ENCODE results near the gene SPATA20.

GRCh38 chr17:50537721-50538548, 9.0 kb upstream of the SPATA20 start:
- TF ChIP-seq, protein P1, sequence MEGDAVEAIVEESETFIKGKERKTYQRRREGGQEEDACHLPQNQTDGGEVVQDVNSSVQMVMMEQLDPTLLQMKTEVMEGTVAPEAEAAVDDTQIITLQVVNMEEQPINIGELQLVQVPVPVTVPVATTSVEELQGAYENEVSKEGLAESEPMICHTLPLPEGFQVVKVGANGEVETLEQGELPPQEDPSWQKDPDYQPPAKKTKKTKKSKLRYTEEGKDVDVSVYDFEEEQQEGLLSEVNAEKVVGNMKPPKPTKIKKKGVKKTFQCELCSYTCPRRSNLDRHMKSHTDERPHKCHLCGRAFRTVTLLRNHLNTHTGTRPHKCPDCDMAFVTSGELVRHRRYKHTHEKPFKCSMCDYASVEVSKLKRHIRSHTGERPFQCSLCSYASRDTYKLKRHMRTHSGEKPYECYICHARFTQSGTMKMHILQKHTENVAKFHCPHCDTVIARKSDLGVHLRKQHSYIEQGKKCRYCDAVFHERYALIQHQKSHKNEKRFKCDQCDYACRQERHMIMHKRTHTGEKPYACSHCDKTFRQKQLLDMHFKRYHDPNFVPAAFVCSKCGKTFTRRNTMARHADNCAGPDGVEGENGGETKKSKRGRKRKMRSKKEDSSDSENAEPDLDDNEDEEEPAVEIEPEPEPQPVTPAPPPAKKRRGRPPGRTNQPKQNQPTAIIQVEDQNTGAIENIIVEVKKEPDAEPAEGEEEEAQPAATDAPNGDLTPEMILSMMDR (IDR thresholded peaks at IDR 0.05): no peak
- no peak for TF ChIP-seq EZH2phosphoT487 (IDR thresholded peaks at IDR 0.05)
- no peak for TF ChIP-seq EZH2 (IDR thresholded peaks at IDR 0.05)

Data from neural progenitor cell (in vitro differentiated cells).